ENCODE data around the gene ABCC3.

Gene ABCC3

GRCh38 chr17:50685691-50686493, 51.2 kb downstream of the ABCC3 start:
- ATAC-seq = no peak

GRCh38 chr17:50686494-50687199, 52.0 kb downstream of the ABCC3 start:
- ATAC-seq = no peak

GRCh38 chr17:50687200-50688066, 52.8 kb downstream of the ABCC3 start:
- ATAC-seq = no peak

- no peak for ATAC-seq
Observed at GRCh38 chr17:50688245-50688644, 53.6 kb downstream of the ABCC3 start.

GRCh38 chr17:50689251-50689650, 54.6 kb downstream of the ABCC3 start:
- no peak for ATAC-seq

- ATAC-seq = no peak
Observed at GRCh38 chr17:50689956-50690886, 55.5 kb downstream of the ABCC3 start.

- ATAC-seq = no peak
Observed at GRCh38 chr17:50690887-50691549, 56.3 kb downstream of the ABCC3 start.

- no peak for ATAC-seq
Observed at GRCh38 chr17:50691550-50692447, 57.1 kb downstream of the ABCC3 start.

- ATAC-seq = no peak
Observed at GRCh38 chr17:50692448-50693035, 57.9 kb downstream of the ABCC3 start.

GRCh38 chr17:50693036-50693682, 58.5 kb downstream of the ABCC3 start:
- ATAC-seq = no peak

GRCh38 chr17:50696365-50696879, 61.7 kb downstream of the ABCC3 start:
- ATAC-seq = no peak

- no peak for ATAC-seq
Observed at GRCh38 chr17:50697062-50697461, 62.4 kb downstream of the ABCC3 start.

GRCh38 chr17:50697663-50698272, 63.1 kb downstream of the ABCC3 start:
- ATAC-seq = no peak

- no peak for ATAC-seq
Observed at GRCh38 chr17:50699410-50699809, 64.7 kb downstream of the ABCC3 start.

- ATAC-seq = no peak
Observed at GRCh38 chr17:50703162-50703561, 68.5 kb downstream of the ABCC3 start.

- peak; percentile 90 to 91 for ATAC-seq
Observed at GRCh38 chr17:50707289-50708049, 72.8 kb downstream of the ABCC3 start, which contains the start of gene ANKRD40. TSS of gene ANKRD40 (minus strand) at chr17:50707914. CDS start at chr17:50707654, 260 bp downstream.

All from activated CD4-positive, CD25-positive, alpha-beta regulatory T cell treated with anti-CD3 and anti-CD28 coated beads, Interleukin-2, amount 50 U/mL, for 24 hours (primary cell).